NCI-H2081 (cell line): ENCODE data around the gene SLC44A4.
"Not testable (repeated sequence)": the region's sequence is repeated elsewhere in the genome, so short reads cannot be mapped to it uniquely, and the experiment has no call there.

ENCODE experiments used
- DNase-seq, 2 experiments: peaks; one replicate each; lab custom pipeline; 2025; lab: John Stamatoyannopoulos, UW

SLC44A4 gene

GRCh38 chr6:31878726-31879125 lies at the start of gene SLC44A4:
Gene SLC44A4, minus strand, starts transcription at chr6:31878997. Its CDS starts 17 bp downstream, at chr6:31878980.
- no peak for DNase-seq

- no peak for DNase-seq
Measured at GRCh38 chr6:31928672-31928939, 49.8 kb upstream of the SLC44A4 start.

GRCh38 chr6:31927863-31928671 lies 49.3 kb upstream of the SLC44A4 start:
- DNase-seq, result no peak

GRCh38 chr6:31927242-31927862 lies 48.6 kb upstream of the SLC44A4 start, which contains the start of gene C2:
Gene C2, plus strand, starts transcription at chr6:31927717. Its CDS starts 36 bp downstream, at chr6:31927753.
- DNase-seq, result no peak

- peak in 1 of 2 experiments; percentile 10 for DNase-seq
Measured at GRCh38 chr6:31922942-31923341, 44.1 kb upstream of the SLC44A4 start.

GRCh38 chr6:31920811-31921210 lies 42.0 kb upstream of the SLC44A4 start:
- no peak for DNase-seq

- no peak for DNase-seq
Measured at GRCh38 chr6:31919624-31920303, 41.0 kb upstream of the SLC44A4 start.

- DNase-seq, result no peak
Measured at GRCh38 chr6:31918069-31918720, 39.4 kb upstream of the SLC44A4 start.

GRCh38 chr6:31915756-31916155 lies 37.0 kb upstream of the SLC44A4 start:
- DNase-seq, result no peak

GRCh38 chr6:31915351-31915750 lies 36.6 kb upstream of the SLC44A4 start:
- no peak for DNase-seq

- no peak for DNase-seq
Measured at GRCh38 chr6:31911826-31912585, 33.2 kb upstream of the SLC44A4 start.

GRCh38 chr6:31909298-31909697 lies 30.5 kb upstream of the SLC44A4 start:
- not testable (repeated sequence) for DNase-seq

GRCh38 chr6:31908791-31909190 lies 30.0 kb upstream of the SLC44A4 start:
- no peak for DNase-seq

- not testable (repeated sequence) for DNase-seq
Measured at GRCh38 chr6:31908255-31908654, 29.5 kb upstream of the SLC44A4 start.

- DNase-seq, result no peak
Measured at GRCh38 chr6:31907158-31907813, 28.5 kb upstream of the SLC44A4 start.

- DNase-seq, result not testable (repeated sequence)
Measured at GRCh38 chr6:31906727-31907126, 27.9 kb upstream of the SLC44A4 start.

- DNase-seq, result no peak
Measured at GRCh38 chr6:31906122-31906521, 27.3 kb upstream of the SLC44A4 start.

- no peak for DNase-seq
Measured at GRCh38 chr6:31905041-31905440, 26.2 kb upstream of the SLC44A4 start.

- no peak for DNase-seq
Measured at GRCh38 chr6:31903957-31904356, 25.2 kb upstream of the SLC44A4 start.

GRCh38 chr6:31901953-31902643 lies 23.3 kb upstream of the SLC44A4 start, which contains the start of gene ZBTB12:
Gene ZBTB12, minus strand, starts transcription at chr6:31902086. Its CDS starts 781 bp downstream, at chr6:31901305.
- peak; percentile 96 for DNase-seq
